ENCODE results near the gene CMSS1.

The CMSS1 gene

DNA sequence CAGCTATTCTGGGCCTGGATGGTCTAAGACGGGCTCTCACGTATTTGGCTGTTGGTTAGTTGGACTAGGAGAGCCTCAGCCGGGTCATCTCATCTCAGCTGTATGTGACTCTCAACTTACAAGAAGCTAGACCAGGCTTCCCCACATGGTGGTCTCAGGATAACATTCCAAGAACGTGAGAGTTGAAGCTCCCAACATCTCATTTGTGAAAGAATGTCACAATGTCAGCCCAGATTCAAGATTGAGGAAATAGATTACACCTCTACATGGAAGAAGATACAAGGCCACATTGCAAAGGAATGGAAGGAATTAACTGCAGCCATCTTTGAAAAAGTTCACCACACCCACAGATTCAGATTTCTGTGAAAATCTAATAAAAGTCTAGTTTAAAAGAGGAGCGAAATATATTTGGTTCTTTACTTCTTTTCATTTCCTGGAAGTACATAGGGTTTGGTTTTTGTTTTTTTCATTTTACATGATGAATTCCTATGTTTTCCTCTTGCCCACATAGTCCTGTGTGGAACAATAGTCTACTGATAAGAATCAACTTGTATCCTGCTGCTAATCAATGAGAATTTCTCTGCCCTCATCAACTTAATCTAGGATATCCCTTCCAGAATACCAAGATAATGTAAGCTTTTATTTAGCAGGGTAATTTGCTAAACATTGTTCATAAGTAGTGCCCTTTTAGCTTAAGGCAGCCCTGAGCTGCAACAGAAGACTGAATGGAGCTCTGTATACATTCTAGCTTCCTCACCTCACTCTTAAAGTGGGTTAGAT is 116.5 kb downstream of the CMSS1 start:
- TF ChIP-seq, protein P1, sequence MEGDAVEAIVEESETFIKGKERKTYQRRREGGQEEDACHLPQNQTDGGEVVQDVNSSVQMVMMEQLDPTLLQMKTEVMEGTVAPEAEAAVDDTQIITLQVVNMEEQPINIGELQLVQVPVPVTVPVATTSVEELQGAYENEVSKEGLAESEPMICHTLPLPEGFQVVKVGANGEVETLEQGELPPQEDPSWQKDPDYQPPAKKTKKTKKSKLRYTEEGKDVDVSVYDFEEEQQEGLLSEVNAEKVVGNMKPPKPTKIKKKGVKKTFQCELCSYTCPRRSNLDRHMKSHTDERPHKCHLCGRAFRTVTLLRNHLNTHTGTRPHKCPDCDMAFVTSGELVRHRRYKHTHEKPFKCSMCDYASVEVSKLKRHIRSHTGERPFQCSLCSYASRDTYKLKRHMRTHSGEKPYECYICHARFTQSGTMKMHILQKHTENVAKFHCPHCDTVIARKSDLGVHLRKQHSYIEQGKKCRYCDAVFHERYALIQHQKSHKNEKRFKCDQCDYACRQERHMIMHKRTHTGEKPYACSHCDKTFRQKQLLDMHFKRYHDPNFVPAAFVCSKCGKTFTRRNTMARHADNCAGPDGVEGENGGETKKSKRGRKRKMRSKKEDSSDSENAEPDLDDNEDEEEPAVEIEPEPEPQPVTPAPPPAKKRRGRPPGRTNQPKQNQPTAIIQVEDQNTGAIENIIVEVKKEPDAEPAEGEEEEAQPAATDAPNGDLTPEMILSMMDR (IDR thresholded peaks at IDR 0.05; ENCODE audit: low read depth, low read length, missing control alignments), result no peak
- no peak overlapping the region for H3K4me3 ChIP-seq (ENCODE audit: low read depth, low read length)
- in situ Hi-C loops (cut with HindIII; ENCODE audit: low sequenced_read_pairs), result no loop called here
- no peak for DNase-seq (ENCODE audit: low read depth)

DNA sequence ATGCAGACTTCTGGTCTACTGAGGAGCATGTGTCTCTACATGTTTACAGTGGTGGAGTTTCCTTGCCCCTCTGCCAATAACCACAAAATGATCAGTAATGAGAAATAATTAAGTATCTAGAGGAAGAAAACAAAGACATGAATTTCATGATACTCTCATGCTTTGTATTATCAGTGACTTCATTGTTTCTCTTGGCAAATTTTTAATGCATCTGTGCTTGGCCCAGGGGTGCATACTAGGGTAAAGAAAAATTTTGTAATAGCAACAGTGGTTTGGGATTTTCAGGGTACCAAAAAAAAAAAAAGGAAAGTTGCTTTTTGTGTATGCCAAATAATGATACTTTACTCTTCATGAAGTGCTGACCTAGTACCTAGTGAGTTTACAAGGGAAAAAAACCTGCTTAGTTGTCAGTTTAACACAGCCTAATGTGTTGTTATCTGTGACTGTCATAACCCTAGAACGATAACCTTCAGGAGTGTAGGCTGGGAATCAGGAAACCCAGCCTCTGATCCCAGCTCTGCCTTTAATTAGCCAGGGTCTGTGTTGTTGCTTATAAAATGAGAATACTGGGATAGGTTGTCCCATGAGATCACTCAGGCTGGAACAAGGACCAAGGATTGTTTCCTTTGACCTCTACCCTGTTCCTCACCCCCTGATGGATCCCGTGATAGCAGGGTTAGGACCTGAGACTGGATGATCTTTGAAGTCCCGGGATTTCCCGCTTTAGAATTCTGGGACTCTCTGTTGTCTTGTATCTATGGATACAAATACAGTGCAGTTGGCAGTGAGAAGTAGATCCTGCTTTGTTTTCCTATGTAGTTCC is 117.5 kb downstream of the CMSS1 start:
- in situ Hi-C loops (cut with HindIII; ENCODE audit: low sequenced_read_pairs), result no loop called here
- no peak overlapping the region for H3K4me3 ChIP-seq (ENCODE audit: low read depth, low read length)
- TF ChIP-seq, protein P1 (IDR thresholded peaks at IDR 0.05; ENCODE audit: low read depth, low read length, missing control alignments), result no peak
- DNase-seq (ENCODE audit: low read depth), result no peak

DNA sequence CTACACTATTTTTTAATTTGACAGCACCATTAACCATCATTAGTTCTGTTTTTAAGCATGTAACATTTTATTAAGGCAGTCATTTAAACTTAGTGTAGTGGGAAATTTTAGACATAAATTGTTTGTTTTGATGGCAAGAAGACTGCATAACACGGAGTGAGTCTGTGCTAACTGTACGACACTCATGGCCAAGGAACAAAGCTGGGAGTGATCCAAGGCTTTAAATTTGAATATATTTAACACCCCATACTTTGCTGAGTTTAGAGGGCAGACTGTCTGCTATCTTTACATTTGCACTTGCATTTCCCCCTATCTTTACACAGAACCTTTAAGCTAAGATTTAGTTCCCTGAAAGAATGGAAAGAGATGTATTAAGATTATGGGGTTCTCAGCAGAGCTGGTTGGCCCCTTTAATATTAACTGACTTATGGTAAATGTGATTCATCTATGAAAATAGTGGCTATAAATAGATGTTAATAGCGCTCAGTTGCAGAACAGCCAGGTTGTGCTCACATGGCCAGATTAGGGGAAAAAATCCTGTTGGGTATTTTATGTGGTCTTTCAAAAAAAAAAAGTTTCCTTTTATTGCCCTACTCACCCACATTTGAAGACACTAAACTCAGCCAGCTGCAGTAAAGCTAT is 120.7 kb downstream of the CMSS1 start:
- no peak for DNase-seq (ENCODE audit: low read depth)
- no peak overlapping the region for H3K4me3 ChIP-seq (ENCODE audit: low read depth, low read length)
- in situ Hi-C loops (cut with HindIII; ENCODE audit: low sequenced_read_pairs), result no loop called here
- TF ChIP-seq, protein P1 (IDR thresholded peaks at IDR 0.05; ENCODE audit: low read depth, low read length, missing control alignments), result no peak

DNA sequence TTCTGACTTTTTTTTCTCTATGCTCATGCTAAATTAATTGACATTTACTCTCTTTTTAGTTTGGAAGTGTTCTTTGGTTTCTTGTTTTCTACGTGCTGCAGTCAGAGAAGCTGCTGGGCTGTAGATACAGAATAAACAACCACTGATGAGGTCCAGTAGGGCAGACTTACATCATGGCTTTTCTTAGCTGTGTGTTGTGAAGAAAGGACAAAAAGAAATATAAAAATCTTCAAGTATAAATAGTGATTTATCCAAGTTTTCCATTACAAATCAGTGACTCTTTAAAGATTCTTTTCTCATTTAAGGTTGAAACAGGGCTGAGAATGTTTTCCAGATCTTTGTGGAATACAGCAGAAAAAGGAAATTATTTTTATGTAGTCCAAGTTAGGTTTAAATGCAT is 122.2 kb downstream of the CMSS1 start:
- TF ChIP-seq, protein P1 (IDR thresholded peaks at IDR 0.05; ENCODE audit: low read depth, low read length, missing control alignments), result no peak
- in situ Hi-C loops (cut with HindIII; ENCODE audit: low sequenced_read_pairs), result no loop called here
- no peak overlapping the region for H3K4me3 ChIP-seq (ENCODE audit: low read depth, low read length)
- DNase-seq (ENCODE audit: low read depth), result no peak

DNA sequence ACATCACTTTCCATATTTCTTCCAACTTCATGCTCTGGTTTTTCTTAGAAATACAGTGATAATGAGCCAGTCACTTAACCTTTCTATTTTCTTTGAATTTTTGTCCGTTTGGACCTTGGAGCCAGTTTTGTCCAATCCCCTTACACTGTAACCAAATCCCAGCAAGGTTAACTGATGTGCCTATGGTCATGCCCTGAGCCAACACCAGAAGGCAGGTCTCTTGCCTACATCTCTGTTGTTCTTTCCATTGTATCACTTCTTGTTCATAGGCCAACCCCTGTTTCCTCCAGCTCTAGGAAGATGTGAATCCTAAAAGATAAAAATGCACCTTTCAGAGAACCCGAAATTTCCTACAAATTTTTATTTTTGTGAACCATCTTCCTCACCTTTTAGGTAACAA is 122.7 kb downstream of the CMSS1 start:
- DNase-seq (ENCODE audit: low read depth), result no peak
- TF ChIP-seq, protein P1 (IDR thresholded peaks at IDR 0.05; ENCODE audit: low read depth, low read length, missing control alignments), result no peak
- in situ Hi-C loops (cut with HindIII; ENCODE audit: low sequenced_read_pairs), result no loop called here
- no peak overlapping the region for H3K4me3 ChIP-seq (ENCODE audit: low read depth, low read length)

DNA sequence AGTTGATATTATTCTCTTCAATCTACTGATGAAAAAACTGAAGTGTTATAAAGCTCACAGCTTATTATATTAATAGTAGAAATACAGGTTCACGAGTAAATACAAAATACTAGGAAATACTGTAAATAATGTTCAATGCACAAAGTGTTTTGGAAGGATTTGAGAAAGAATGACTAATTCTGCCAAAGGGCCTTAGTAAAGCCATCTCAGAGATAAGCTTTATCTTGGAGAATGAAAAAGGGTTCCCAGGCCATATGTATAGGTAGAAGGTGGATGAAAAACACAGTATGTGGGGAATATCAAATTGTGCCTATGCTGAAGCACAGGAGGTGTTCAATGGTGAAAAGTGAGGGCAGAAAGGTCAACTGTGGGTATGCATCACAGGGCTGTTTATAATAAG is 123.5 kb downstream of the CMSS1 start:
- in situ Hi-C loops (cut with HindIII; ENCODE audit: low sequenced_read_pairs), result no loop called here
- DNase-seq (ENCODE audit: low read depth), result no peak
- no peak overlapping the region for H3K4me3 ChIP-seq (ENCODE audit: low read depth, low read length)
- TF ChIP-seq, protein P1 (IDR thresholded peaks at IDR 0.05; ENCODE audit: low read depth, low read length, missing control alignments), result no peak
